Dendritic cell treated with granulocyte-macrophage colony-stimulating factor and Interleukin-4, amounts not matched to agents 40 ng/mL and 50 ng/mL, for 4 days (primary cell): Measurements from ENCODE around the gene ARHGAP9.

Source experiments
- H3K27ac Mint-ChIP-seq: one replicate; pipeline ENCODE4 v1.8.0; 2022; ENCODE audit warnings: mild to moderate bottlenecking, mixed read lengths
- H3K27me3 Mint-ChIP-seq: one replicate; pipeline ENCODE4 v1.8.0; 2022; ENCODE audit warnings: mild to moderate bottlenecking, mixed read lengths
- H3K36me3 Mint-ChIP-seq: one replicate; pipeline ENCODE4 v1.8.0; 2022; ENCODE audit warnings: low read depth, mixed read lengths
- H3K4me1 Mint-ChIP-seq: one replicate; pipeline ENCODE4 v1.8.0; 2022; ENCODE audit warnings: low read depth, mixed read lengths
- H3K4me3 Mint-ChIP-seq: one replicate; pipeline ENCODE4 v1.8.0; 2022; ENCODE audit warnings: mild to moderate bottlenecking, moderate library complexity, mixed read lengths
- H3K9me3 Mint-ChIP-seq: one replicate; pipeline ENCODE4 v1.8.0; 2022; ENCODE audit warnings: mixed read lengths
- intact Hi-C: fragments of 100-400 bp; cut with micrococcal nuclease; formaldehyde crosslinking; loops from one replicate; pipeline ENCODE4 v1.15.0; 2022

The ARHGAP9 gene

DNA sequence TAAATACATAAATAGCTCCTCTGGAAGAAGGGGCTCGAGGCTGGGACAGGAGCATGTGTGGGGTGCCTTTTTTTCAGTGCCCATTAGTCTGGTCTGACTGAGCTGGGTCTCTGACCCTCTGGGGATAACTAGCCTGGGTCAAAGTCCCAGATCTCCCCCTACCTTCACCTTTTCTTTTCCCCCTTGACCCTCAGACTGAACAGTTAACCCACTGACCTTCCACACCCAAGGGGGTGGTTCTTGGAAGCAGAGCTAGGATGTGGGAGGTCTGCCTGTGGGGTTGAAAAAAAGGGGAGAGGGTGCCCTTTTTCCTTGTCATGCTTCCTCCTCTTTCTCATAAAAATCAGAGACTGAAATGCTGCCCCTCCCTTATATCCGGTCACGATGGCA is 21.0 kb downstream of the ARHGAP9 start:
- Mint-ChIP-seq H3K9me3 (no peaks in the 10 kb centered on the region), H3K27me3 (peaks cover 38% of the 10 kb centered on the region), H3K27ac (peak overlapping the region; percentile 95), H3K4me3 (peak overlapping the region; percentile 87), H3K4me1 (peaks cover 58% of the 10 kb centered on the region), H3K36me3 (no peaks in the 10 kb centered on the region)
- intact Hi-C loops, result loop anchor here (2.0 kb wide), 2 partner anchors 18 to 162 kb away; no protein-coding TSS in a partner anchor

DNA sequence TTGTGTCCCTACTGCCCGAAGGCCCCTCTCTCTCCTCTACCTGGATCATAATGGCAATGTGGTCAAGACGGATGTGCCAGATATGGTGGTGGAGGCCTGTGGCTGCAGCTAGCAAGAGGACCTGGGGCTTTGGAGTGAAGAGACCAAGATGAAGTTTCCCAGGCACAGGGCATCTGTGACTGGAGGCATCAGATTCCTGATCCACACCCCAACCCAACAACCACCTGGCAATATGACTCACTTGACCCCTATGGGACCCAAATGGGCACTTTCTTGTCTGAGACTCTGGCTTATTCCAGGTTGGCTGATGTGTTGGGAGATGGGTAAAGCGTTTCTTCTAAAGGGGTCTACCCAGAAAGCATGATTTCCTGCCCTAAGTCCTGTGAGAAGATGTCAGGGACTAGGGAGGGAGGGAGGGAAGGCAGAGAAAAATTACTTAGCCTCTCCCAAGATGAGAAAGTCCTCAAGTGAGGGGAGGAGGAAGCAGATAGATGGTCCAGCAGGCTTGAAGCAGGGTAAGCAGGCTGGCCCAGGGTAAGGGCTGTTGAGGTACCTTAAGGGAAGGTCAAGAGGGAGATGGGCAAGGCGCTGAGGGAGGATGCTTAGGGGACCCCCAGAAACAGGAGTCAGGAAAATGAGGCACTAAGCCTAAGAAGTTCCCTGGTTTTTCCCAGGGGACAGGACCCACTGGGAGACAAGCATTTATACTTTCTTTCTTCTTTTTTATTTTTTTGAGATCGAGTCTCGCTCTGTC is 22.8 kb downstream of the ARHGAP9 start:
- no peaks in the 10 kb centered on the region for H3K36me3 Mint-ChIP-seq
- H3K27me3 Mint-ChIP-seq, result peaks cover 35% of the 10 kb centered on the region
- H3K4me3 Mint-ChIP-seq, result no peak overlapping the region
- peaks cover 53% of the 10 kb centered on the region for H3K4me1 Mint-ChIP-seq
- intact Hi-C loops, result no loop called here
- no peak overlapping the region for H3K27ac Mint-ChIP-seq
- no peaks in the 10 kb centered on the region for H3K9me3 Mint-ChIP-seq

DNA sequence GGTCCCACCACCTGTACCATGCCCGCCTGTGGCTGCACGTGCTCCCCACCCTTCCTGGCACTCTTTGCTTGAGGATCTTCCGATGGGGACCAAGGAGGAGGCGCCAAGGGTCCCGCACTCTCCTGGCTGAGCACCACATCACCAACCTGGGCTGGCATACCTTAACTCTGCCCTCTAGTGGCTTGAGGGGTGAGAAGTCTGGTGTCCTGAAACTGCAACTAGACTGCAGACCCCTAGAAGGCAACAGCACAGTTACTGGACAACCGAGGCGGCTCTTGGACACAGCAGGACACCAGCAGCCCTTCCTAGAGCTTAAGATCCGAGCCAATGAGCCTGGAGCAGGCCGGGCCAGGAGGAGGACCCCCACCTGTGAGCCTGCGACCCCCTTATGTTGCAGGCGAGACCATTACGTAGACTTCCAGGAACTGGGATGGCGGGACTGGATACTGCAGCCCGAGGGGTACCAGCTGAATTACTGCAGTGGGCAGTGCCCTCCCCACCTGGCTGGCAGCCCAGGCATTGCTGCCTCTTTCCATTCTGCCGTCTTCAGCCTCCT is 23.4 kb downstream of the ARHGAP9 start:
- Mint-ChIP-seq H3K4me3 (no peak overlapping the region), H3K27ac (no peak overlapping the region), H3K9me3 (no peaks in the 10 kb centered on the region), H3K27me3 (peaks cover 28% of the 10 kb centered on the region), H3K36me3 (no peaks in the 10 kb centered on the region), H3K4me1 (peaks cover 47% of the 10 kb centered on the region)
- intact Hi-C loops, result no loop called here

DNA sequence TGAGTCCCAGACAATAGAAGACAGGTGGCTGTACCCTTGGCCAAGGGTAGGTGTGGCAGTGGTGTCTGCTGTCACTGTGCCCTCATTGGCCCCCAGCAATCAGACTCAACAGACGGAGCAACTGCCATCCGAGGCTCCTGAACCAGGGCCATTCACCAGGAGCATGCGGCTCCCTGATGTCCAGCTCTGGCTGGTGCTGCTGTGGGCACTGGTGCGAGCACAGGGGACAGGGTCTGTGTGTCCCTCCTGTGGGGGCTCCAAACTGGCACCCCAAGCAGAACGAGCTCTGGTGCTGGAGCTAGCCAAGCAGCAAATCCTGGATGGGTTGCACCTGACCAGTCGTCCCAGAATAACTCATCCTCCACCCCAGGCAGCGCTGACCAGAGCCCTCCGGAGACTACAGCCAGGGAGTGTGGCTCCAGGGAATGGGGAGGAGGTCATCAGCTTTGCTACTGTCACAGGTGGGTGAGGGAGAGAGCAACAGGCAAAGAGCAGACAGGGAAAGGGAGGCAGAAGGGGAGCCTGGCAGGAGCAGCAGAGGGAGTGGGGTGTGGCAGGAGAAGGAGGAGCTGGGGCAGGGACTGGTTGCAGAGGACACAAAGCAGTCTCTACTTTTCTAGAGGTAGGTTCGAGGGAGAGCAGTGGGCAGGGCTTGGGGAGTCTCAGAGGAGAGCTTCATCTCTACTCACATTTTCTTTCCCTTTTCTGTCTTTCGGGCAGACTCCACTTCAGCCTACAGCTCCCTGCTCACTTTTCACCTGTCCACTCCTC is 24.1 kb downstream of the ARHGAP9 start:
- no peaks in the 10 kb centered on the region for H3K9me3 Mint-ChIP-seq
- no peak overlapping the region for H3K27ac Mint-ChIP-seq
- intact Hi-C loops, result no loop called here
- no peaks in the 10 kb centered on the region for H3K36me3 Mint-ChIP-seq
- no peak overlapping the region for H3K4me3 Mint-ChIP-seq
- peaks cover 22% of the 10 kb centered on the region for H3K27me3 Mint-ChIP-seq
- peaks cover 41% of the 10 kb centered on the region for H3K4me1 Mint-ChIP-seq

DNA sequence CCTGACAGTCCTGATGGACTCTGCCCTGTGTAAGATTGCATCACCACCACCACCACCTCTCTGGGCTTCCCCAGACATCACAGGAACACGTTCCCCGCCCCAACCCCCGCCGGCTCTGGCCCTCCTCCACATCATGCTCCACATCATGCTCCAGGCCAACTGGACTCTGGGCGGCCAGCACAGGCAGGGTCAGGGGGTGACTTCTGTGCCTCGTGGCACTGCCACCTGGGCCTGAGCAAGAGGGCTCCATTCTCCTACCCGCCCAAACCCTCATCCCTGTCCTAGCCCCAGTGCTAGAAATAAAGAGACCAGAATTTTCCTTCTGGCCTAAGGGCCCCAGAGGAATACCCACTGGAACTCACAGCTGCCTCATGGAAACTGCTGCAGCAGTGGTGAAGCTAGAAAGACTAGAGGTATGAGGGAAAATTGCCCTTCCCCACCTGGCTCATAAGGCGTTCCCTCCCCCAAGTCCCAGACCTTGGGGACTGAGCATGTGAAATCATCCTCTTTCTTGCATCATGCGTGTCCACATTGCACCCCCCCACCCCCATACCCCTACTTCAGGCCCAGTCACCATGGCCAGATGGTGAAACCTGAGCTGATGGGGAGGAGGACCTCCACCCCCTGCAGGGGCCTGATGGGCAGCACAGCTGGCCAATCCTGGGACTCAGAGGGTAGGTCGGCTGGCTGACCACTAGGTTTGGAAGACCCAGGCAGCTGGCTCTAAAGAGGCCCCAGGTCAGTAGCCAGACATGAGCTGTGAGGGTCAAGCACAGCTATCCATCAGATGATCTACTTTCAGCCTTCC is 24.9 kb downstream of the ARHGAP9 start, which contains the start of gene INHBE:
Gene INHBE, plus strand, starts transcription at position 742 of the 808 bp plus-strand sequence. CDS start 230 bp downstream, outside the sequence.
- H3K9me3 Mint-ChIP-seq, result no peaks in the 10 kb centered on the region
- peaks cover 34% of the 10 kb centered on the region for H3K4me1 Mint-ChIP-seq
- peaks cover 16% of the 10 kb centered on the region for H3K27me3 Mint-ChIP-seq
- intact Hi-C loops, result loop anchor here (5.0 kb wide), 1 partner anchor 192 kb away; no protein-coding TSS in a partner anchor
- H3K4me3 Mint-ChIP-seq, result no peak within 1 kb of the TSS
- no peaks in the 10 kb centered on the region for H3K36me3 Mint-ChIP-seq
- no peak within 1 kb of the TSS for H3K27ac Mint-ChIP-seq

DNA sequence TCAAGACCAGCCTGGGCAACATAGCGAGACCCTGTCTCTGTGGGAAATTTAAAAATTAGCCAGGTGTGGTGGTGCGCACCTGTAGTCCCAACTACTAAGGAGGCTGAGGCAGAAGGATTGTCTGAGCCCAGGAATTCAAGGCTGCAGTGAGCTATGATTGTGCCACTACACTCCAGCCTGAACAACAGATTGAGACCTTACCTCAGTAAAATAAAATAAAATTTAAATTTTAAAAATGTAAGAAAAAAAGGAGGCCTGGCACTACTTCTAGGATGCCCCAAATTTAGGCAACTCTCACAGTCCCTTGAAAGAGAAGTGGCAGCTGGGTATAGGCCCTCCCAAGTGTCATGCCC is 25.5 kb downstream of the ARHGAP9 start:
- Mint-ChIP-seq H3K9me3 (no peaks in the 10 kb centered on the region), H3K36me3 (no peaks in the 10 kb centered on the region), H3K27me3 (peaks cover 14% of the 10 kb centered on the region), H3K4me3 (no peak overlapping the region), H3K27ac (no peak overlapping the region), H3K4me1 (peaks cover 30% of the 10 kb centered on the region)
- intact Hi-C loops, result loop anchor here (5.0 kb wide), 1 partner anchor 192 kb away; no protein-coding TSS in a partner anchor

DNA sequence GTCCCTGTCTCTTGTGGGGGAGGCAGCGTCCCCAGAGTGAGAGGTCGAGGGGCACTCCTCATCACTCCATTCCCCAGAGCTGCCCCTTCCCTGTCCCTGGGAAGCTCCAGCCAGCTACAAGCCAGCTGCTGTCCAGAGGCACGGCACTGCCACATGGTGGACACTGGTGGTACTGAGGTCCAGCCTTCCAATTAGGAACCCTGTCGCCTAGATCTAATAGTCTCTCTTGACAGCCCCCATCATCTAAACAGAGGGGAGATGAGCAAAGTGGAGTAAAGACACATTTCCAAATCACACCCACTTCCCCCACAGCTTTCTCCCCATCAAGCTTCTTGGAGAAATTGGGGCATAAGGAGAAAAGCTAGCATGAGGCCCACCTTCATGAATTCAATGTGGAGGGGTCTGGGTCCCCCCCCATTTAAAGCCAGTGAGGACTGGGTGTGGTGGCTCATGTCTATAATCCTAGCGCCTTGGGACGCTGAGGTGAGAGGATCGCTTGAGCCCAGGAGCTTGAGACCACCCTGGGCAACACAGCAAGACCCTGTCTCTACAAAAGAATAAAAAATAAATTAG is 26.6 kb downstream of the ARHGAP9 start:
- Mint-ChIP-seq H3K4me3 (no peak overlapping the region), H3K27me3 (peaks cover 14% of the 10 kb centered on the region), H3K9me3 (no peaks in the 10 kb centered on the region), H3K27ac (no peak overlapping the region), H3K4me1 (peaks cover 23% of the 10 kb centered on the region), H3K36me3 (no peaks in the 10 kb centered on the region)
- intact Hi-C loops, result loop anchor here (2.0 to 5.0 kb wide), 2 partner anchors 146 to 191 kb away; no protein-coding TSS in a partner anchor

DNA sequence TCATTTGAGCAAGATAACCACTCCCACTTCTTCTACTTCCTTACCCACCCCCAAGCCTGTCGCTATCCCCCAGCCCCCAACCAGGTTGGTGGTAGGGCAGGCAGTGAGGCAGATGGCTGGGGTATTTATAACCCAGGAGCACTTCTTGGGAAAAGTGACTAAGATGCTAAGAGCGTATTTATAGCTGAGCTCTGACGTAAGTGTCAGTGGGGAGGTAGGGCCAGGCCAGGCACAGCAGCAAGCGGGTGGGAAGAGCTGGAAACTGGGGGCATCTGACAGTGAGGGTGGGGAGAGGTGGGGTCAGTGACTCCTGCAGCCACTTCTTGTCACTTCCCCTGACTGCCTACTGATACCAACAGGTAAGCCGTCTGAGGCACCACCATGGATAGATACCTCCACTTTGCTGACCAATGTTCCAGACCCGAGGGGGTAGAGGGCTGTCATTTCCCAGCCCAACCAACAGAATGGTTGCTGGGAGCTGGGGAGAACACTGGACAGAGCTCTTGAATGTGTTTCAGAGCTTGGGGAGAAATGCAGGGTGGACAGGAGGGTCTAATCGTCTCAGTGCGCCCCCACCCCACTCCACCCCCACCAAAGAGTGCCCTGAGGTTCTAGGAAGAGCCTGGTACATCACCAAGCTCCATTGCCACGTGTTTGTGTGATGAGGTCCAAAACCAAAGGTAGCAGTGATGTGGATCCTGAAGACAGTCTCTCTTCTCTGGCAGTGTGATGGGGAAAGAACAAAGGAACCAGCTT is 27.3 kb downstream of the ARHGAP9 start:
- Mint-ChIP-seq H3K9me3 (no peaks in the 10 kb centered on the region), H3K27me3 (peaks cover 14% of the 10 kb centered on the region), H3K4me3 (no peak overlapping the region), H3K36me3 (no peaks in the 10 kb centered on the region), H3K27ac (no peak overlapping the region), H3K4me1 (peaks cover 23% of the 10 kb centered on the region)
- intact Hi-C loops, result loop anchor here (2.0 to 5.0 kb wide), 2 partner anchors 146 to 190 kb away; no protein-coding TSS in a partner anchor

DNA sequence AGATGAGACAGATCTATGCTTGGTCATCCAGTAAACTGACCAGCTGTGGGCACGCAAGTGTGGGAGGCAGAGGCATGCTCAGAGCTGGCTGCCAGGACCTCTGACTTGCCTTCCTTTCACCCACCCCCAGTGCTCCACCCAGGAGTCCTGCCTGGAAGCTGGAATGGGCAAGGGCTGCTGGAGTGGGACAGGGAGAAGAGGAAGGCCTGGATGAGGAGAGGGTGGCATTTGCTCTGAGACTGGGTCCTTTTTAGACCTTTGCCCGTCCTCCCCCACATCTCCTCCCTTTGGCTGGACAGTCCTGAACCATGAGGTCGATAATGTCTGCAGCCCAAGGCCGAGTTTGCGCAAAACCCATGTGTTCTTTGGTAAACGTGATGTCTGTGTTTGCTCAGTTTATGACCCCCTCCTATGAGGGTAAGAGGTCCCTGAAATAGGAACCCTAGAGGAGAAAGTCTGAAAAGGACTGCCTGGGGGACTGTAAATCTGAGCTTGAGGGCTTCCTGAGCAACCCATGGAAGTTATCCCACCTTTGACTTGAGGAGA is 28.4 kb downstream of the ARHGAP9 start:
- Mint-ChIP-seq H3K27ac (no peak overlapping the region), H3K27me3 (peaks cover 13% of the 10 kb centered on the region), H3K4me1 (peaks cover 23% of the 10 kb centered on the region), H3K4me3 (no peak overlapping the region), H3K9me3 (no peaks in the 10 kb centered on the region), H3K36me3 (no peaks in the 10 kb centered on the region)
- intact Hi-C loops, result loop anchor here (5.0 kb wide), 1 partner anchor 189 kb away; no protein-coding TSS in a partner anchor

DNA sequence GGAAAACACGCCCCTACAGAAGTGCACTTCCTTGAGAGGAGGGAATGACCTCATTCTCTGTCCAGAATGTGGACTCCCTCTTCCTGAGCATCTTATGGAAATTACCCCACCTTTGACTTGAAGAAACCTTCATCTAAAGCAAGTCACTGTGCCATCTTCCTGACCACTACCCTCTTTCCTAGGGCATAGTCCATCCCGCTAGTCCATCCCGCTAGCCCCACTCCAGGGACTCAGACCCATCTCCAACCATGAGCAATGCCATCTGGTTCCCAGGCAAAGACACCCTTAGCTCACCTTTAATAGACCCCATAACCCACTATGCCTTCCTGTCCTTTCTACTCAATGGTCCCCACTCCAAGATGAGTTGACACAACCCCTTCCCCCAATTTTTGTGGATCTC is 29.6 kb downstream of the ARHGAP9 start:
- Mint-ChIP-seq H3K4me1 (peaks cover 21% of the 10 kb centered on the region), H3K9me3 (no peaks in the 10 kb centered on the region), H3K27ac (no peak overlapping the region), H3K36me3 (no peaks in the 10 kb centered on the region), H3K27me3 (peaks cover under 1% of the 10 kb centered on the region), H3K4me3 (no peak overlapping the region)
- intact Hi-C loops, result loop anchor here (5.0 kb wide), 1 partner anchor 188 kb away; no protein-coding TSS in a partner anchor

DNA sequence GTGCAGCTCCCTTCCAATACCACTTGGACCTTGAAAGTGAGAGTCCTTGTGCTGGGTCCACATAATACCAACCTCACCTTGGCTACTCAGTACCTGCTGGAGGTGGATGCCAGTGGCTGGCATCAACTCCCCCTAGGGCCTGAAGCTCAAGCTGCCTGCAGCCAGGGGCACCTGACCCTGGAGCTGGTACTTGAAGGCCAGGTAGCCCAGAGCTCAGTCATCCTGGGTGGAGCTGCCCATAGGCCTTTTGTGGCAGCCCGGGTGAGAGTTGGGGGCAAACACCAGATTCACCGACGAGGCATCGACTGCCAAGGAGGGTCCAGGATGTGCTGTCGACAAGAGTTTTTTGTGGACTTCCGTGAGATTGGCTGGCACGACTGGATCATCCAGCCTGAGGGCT is 30.3 kb downstream of the ARHGAP9 start:
- Mint-ChIP-seq H3K27ac (no peak overlapping the region), H3K27me3 (no peaks in the 10 kb centered on the region), H3K36me3 (no peaks in the 10 kb centered on the region), H3K9me3 (no peaks in the 10 kb centered on the region), H3K4me3 (no peak overlapping the region), H3K4me1 (peaks cover 24% of the 10 kb centered on the region)
- intact Hi-C loops, result no loop called here

DNA sequence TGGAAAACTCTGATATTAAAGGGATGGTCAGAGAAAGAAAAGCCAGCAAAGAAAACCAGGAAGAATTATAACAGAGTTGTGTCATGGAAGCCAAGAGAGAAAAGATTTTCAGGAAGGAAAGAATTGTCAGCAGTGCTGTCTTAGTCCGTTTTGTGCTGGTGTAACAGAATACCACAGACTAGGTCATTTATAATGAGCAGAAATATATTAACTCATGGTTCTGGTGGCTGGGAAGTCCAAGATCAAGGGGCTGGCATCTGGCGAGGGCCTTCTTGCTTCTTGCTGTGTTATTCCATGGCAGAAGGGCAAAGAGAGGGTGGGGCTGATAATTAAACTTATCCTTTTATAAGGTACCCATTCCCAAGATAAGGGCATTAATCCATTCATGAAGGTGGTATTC is 31.0 kb downstream of the ARHGAP9 start:
- H3K27me3 Mint-ChIP-seq, result no peaks in the 10 kb centered on the region
- intact Hi-C loops, result no loop called here
- no peak overlapping the region for H3K4me3 Mint-ChIP-seq
- H3K9me3 Mint-ChIP-seq, result no peaks in the 10 kb centered on the region
- H3K36me3 Mint-ChIP-seq, result no peaks in the 10 kb centered on the region
- peaks cover 26% of the 10 kb centered on the region for H3K4me1 Mint-ChIP-seq
- H3K27ac Mint-ChIP-seq, result no peak overlapping the region
